Sigmoid colon (tissue), 3 donors: Measurements from ENCODE around the gene KIF24.
"Not testable (repeated sequence)": the region's sequence is repeated elsewhere in the genome, so short reads cannot be mapped to it uniquely, and the experiment has no call there.

Experiments used
- CTCF ChIP-seq, 4 experiments: fragments of 450-650 bp in 3 of 4; fragments of 200-600 bp in 1 of 4; IDR thresholded peaks; one replicate each; pipeline ENCODE4 v1.5.1; 2016 to 2019; ENCODE audit warnings: antibody characterized with exemption in 4 of 4, mild to moderate bottlenecking in 3 of 4, moderate library complexity in 2 of 4
- POLR2A ChIP-seq, 2 donors: fragments of 450-650 bp; IDR thresholded peaks; one replicate each; pipeline ENCODE4 v1.6.1; 2016; ENCODE audit warnings: antibody characterized with exemption in 2 of 2, mild to moderate bottlenecking in 2 of 2, moderate library complexity in 2 of 2

GRCh38 chr9:34367751-34368410 lies 38.8 kb upstream of the KIF24 start:
- TF ChIP-seq POLR2A, CTCF (IDR thresholded peaks at IDR 0.05): not testable (repeated sequence)
